HepG2 (cell line): ENCODE results near the gene ACSS2. TPM values are rescaled to one million over a fixed set of nuclear protein-coding genes. Genes with fewer than 3 reads are reported as not detected.
A peak's percentile ranks its signal among the peaks of the same experiment; 100 is the strongest.

ENCODE experiments used
- FIP1L1 ChIP-seq: fragments of 200-400 bp; formaldehyde crosslinking; IDR thresholded peaks from 2 replicates; pipeline ENCODE4 v1.6.1; 2018; ENCODE audit warnings: low read depth, mild to moderate bottlenecking, low read length, moderate library complexity, borderline replicate concordance; ENCODE audit not compliant: insufficient read depth
- FOXP1 ChIP-seq, 2 experiments: fragments of 450-650 bp in 1 of 2; IDR thresholded peaks; 2 replicates each; pipeline ENCODE4 v1.6.1; 2017 to 2018; ENCODE audit warnings: antibody characterized with exemption in 1 of 2
- HNRNPL ChIP-seq: fragments of 200-400 bp; formaldehyde crosslinking; IDR thresholded peaks from 2 replicates; pipeline ENCODE4 v1.6.1; 2017; ENCODE audit warnings: mild to moderate bottlenecking, low read depth, low read length
- NFKBIZ ChIP-seq: IDR thresholded peaks from 2 replicates; pipeline ENCODE4 v1.6.1; 2018; ENCODE audit warnings: missing genetic modification reagents, missing compliant biosample characterization
- SPEN ChIP-seq: sonication (generic); formaldehyde crosslinking; IDR thresholded peaks from 2 replicates; pipeline ENCODE4 v1.5.1; 2020; ENCODE audit warnings: low read depth, mild to moderate bottlenecking, missing genetic modification reagents
- ZFP82 ChIP-seq: sonication (generic); formaldehyde crosslinking; IDR thresholded peaks from 2 replicates; pipeline ENCODE4 v1.5.1; 2020; ENCODE audit warnings: mild to moderate bottlenecking, missing genetic modification reagents, borderline replicate concordance
- ZNF441 ChIP-seq: sonication (generic); formaldehyde crosslinking; IDR thresholded peaks from 2 replicates; pipeline ENCODE4 v1.7.0; 2021; ENCODE audit warnings: missing genetic modification reagents, borderline replicate concordance
- ZNF766 ChIP-seq: sonication (generic); formaldehyde crosslinking; IDR thresholded peaks from 2 replicates; pipeline ENCODE4 v1.5.0; 2020; ENCODE audit warnings: missing genetic modification reagents, borderline replicate concordance
- polyA plus RNA-seq, 8 experiments: library from polyadenylated mRNA; depleted of rRNA in 3 of 8; stranded (reverse) in 7 of 8; unstranded in 1 of 8; fragments of >200 nt; fragmentation: Illumina TruSeq in 4 of 8; extraction: Trizol in 4 of 8; gene quantifications; 2 replicates each; pipeline versions ENCODE4 v1.2.1 to v1.2.3, GENCODE V29; 2011 to 2016; ENCODE audit warnings: low read depth in 4 of 8, missing spikeins in 1 of 8, mixed read lengths in 1 of 8; ENCODE audit not compliant: insufficient read depth in 1 of 8
- total RNA-seq, 5 experiments: library from RNA; depleted of rRNA; stranded (reverse); fragments of >200 nt; fragmentation: Illumina TruSeq; extraction: Trizol; gene quantifications; 2 replicates each; pipeline ENCODE4 v1.2.3, GENCODE V29; 2016; ENCODE audit warnings: low read depth in 1 of 5
- TF ChIP-seq, protein P1 (sequence below): sonication (generic); formaldehyde crosslinking; IDR thresholded peaks from 2 replicates; pipeline ENCODE4 v1.4.0; 2020; ENCODE audit warnings: missing genetic modification reagents, mild to moderate bottlenecking, borderline replicate concordance
- TF ChIP-seq, protein P2 (sequence below): IDR thresholded peaks from 2 replicates; pipeline ENCODE4 v1.6.1; 2016; ENCODE audit warnings: low read depth, control low read depth
- TF ChIP-seq, protein P3 (sequence below): sonication (generic); formaldehyde crosslinking; IDR thresholded peaks from 2 replicates; pipeline ENCODE4 v1.4.0; 2020; ENCODE audit warnings: missing genetic modification reagents
- TF ChIP-seq, protein P4 (sequence below): sonication (generic); formaldehyde crosslinking; IDR thresholded peaks from 2 replicates; pipeline ENCODE4 v1.5.1; 2020; ENCODE audit warnings: mild to moderate bottlenecking, missing genetic modification reagents, borderline replicate concordance
- TF ChIP-seq, protein P5 (sequence below): sonication (generic); formaldehyde crosslinking; conservative IDR thresholded peaks from 2 replicates; pipeline ENCODE4 v1.5.0; 2020; ENCODE audit warnings: missing genetic modification reagents

ACSS2 gene
- total and polyA plus RNA-seq, 2 of the 13 experiments (the other 11 are each of a cell fraction or from before 2014, with no cell fraction given), result 72.8 to 89.7 TPM

DNA sequence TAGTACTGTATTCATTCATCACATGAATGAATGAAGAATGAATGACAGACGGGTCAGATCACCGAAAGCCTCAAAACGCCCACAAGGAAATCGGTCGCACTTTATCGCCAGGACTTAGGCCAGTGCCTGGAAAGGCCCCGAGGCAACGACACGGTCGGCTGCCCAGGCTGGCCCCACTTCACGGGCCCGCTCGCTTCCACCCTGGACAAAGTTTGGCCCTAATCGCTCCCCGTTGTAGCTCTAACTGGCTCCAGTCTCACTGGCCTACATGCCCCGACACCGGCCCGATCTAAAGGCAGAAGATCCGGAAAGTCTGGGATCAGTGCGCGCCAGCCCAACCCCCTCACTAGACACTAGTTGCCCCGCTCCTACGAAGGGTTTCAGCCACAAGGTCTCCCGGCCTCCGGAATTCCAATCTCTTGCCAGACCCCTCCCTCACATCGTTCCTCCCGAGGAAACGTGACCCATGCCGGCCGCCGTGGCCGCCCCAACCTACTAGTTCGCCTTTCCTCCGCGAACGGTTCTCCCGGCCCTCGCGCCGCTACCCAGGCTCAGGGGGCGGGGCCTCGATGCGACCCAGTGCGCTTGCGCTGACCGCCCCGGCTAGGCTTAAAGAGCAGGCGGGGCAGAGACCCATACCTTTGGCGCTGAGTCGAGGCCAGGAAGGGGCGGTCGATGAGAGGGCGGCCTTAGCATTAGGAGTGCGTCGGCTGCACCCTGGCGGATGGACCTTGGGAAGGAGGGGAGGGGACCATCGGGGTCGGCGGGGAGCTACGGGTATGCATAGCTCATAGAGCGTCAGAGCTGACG lies 79.0 kb downstream of the ACSS2 start, which contains the start of the genes GSS and MYH7B (continued):
- TF ChIP-seq, protein P1, sequence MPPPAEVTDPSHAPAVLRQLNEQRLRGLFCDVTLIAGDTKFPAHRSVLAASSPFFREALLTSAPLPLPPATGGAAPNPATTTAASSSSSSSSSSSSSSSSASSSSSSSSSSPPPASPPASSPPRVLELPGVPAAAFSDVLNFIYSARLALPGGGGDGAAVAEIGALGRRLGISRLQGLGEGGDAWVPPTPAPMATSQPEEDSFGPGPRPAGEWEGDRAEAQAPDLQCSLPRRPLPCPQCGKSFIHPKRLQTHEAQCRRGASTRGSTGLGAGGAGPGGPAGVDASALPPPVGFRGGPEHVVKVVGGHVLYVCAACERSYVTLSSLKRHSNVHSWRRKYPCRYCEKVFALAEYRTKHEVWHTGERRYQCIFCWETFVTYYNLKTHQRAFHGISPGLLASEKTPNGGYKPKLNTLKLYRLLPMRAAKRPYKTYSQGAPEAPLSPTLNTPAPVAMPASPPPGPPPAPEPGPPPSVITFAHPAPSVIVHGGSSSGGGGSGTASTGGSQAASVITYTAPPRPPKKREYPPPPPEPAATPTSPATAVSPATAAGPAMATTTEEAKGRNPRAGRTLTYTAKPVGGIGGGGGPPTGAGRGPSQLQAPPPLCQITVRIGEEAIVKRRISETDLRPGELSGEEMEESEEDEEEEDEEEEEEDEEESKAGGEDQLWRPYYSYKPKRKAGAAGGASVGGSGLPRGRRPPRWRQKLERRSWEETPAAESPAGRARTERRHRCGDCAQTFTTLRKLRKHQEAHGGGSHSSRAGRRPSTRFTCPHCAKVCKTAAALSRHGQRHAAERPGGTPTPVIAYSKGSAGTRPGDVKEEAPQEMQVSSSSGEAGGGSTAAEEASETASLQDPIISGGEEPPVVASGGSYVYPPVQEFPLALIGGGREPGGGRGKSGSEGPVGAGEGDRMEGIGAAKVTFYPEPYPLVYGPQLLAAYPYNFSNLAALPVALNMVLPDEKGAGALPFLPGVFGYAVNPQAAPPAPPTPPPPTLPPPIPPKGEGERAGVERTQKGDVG (CRISPR knock-in tag), result peak; percentile 93
- TF ChIP-seq HNRNPL, result peak; percentile 67; the same call in 1 of the 2 replicates
- peak; percentile 92 for TF ChIP-seq SPEN (CRISPR knock-in tag)
- TF ChIP-seq FOXP1 (IDR thresholded peaks at IDR 0.05), result no peak
- TF ChIP-seq FOXP1 (CRISPR knock-in tag; IDR thresholded peaks at IDR 0.05), result no peak
- peak; percentile 91 for TF ChIP-seq ZNF441 (CRISPR knock-in tag)
- peak; percentile 84; the same call in 1 of the 2 replicates for TF ChIP-seq FIP1L1
- TF ChIP-seq, protein P2, sequence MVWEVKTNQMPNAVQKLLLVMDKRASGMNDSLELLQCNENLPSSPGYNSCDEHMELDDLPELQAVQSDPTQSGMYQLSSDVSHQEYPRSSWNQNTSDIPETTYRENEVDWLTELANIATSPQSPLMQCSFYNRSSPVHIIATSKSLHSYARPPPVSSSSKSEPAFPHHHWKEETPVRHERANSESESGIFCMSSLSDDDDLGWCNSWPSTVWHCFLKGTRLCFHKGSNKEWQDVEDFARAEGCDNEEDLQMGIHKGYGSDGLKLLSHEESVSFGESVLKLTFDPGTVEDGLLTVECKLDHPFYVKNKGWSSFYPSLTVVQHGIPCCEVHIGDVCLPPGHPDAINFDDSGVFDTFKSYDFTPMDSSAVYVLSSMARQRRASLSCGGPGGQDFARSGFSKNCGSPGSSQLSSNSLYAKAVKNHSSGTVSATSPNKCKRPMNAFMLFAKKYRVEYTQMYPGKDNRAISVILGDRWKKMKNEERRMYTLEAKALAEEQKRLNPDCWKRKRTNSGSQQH (CRISPR knock-in tag), result peak; percentile 98
- peak; percentile 82 for TF ChIP-seq NFKBIZ (CRISPR knock-in tag)
- TF ChIP-seq, protein P3, sequence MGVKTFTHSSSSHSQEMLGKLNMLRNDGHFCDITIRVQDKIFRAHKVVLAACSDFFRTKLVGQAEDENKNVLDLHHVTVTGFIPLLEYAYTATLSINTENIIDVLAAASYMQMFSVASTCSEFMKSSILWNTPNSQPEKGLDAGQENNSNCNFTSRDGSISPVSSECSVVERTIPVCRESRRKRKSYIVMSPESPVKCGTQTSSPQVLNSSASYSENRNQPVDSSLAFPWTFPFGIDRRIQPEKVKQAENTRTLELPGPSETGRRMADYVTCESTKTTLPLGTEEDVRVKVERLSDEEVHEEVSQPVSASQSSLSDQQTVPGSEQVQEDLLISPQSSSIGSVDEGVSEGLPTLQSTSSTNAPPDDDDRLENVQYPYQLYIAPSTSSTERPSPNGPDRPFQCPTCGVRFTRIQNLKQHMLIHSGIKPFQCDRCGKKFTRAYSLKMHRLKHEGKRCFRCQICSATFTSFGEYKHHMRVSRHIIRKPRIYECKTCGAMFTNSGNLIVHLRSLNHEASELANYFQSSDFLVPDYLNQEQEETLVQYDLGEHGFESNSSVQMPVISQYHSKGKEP (CRISPR knock-in tag), result no peak
- TF ChIP-seq ZNF766 (CRISPR knock-in tag), result peak; percentile 69; the same call in 1 of the 2 replicates
- no peak; the same call in 1 of the 2 replicates for TF ChIP-seq ZFP82 (CRISPR knock-in tag)
- TF ChIP-seq, protein P4, sequence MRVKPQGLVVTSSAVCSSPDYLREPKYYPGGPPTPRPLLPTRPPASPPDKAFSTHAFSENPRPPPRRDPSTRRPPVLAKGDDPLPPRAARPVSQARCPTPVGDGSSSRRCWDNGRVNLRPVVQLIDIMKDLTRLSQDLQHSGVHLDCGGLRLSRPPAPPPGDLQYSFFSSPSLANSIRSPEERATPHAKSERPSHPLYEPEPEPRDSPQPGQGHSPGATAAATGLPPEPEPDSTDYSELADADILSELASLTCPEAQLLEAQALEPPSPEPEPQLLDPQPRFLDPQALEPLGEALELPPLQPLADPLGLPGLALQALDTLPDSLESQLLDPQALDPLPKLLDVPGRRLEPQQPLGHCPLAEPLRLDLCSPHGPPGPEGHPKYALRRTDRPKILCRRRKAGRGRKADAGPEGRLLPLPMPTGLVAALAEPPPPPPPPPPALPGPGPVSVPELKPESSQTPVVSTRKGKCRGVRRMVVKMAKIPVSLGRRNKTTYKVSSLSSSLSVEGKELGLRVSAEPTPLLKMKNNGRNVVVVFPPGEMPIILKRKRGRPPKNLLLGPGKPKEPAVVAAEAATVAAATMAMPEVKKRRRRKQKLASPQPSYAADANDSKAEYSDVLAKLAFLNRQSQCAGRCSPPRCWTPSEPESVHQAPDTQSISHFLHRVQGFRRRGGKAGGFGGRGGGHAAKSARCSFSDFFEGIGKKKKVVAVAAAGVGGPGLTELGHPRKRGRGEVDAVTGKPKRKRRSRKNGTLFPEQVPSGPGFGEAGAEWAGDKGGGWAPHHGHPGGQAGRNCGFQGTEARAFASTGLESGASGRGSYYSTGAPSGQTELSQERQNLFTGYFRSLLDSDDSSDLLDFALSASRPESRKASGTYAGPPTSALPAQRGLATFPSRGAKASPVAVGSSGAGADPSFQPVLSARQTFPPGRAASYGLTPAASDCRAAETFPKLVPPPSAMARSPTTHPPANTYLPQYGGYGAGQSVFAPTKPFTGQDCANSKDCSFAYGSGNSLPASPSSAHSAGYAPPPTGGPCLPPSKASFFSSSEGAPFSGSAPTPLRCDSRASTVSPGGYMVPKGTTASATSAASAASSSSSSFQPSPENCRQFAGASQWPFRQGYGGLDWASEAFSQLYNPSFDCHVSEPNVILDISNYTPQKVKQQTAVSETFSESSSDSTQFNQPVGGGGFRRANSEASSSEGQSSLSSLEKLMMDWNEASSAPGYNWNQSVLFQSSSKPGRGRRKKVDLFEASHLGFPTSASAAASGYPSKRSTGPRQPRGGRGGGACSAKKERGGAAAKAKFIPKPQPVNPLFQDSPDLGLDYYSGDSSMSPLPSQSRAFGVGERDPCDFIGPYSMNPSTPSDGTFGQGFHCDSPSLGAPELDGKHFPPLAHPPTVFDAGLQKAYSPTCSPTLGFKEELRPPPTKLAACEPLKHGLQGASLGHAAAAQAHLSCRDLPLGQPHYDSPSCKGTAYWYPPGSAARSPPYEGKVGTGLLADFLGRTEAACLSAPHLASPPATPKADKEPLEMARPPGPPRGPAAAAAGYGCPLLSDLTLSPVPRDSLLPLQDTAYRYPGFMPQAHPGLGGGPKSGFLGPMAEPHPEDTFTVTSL (CRISPR knock-in tag), result no peak
- TF ChIP-seq, protein P5, sequence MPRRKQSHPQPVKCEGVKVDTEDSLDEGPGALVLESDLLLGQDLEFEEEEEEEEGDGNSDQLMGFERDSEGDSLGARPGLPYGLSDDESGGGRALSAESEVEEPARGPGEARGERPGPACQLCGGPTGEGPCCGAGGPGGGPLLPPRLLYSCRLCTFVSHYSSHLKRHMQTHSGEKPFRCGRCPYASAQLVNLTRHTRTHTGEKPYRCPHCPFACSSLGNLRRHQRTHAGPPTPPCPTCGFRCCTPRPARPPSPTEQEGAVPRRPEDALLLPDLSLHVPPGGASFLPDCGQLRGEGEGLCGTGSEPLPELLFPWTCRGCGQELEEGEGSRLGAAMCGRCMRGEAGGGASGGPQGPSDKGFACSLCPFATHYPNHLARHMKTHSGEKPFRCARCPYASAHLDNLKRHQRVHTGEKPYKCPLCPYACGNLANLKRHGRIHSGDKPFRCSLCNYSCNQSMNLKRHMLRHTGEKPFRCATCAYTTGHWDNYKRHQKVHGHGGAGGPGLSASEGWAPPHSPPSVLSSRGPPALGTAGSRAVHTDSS (CRISPR knock-in tag), result no peak
